Stomach (tissue), 4 donors: ENCODE measurements around the gene METTL24.

Source experiments
- POLR2A ChIP-seq, 4 donors: fragments of 450-650 bp; IDR thresholded peaks; one replicate each; pipeline ENCODE4 v1.6.1; 2016; ENCODE audit warnings: antibody characterized with exemption in 4 of 4, control low read depth in 2 of 4, mild to moderate bottlenecking in 1 of 4, moderate library complexity in 1 of 4
- POLR2AphosphoS5 ChIP-seq, 3 donors: sonication (generic); formaldehyde crosslinking; IDR thresholded peaks; one replicate each; pipeline ENCODE4 v1.6.1; 2016; ENCODE audit warnings: antibody characterized with exemption in 3 of 3
- TF ChIP-seq, protein P1 (sequence below), 7 experiments: fragments of 450-650 bp in 4 of 7; fragments of 200-600 bp in 3 of 7; sonication (generic) in 3 of 7; IDR thresholded peaks; one replicate each; pipeline ENCODE4 v1.5.1; 2016 to 2019; ENCODE audit warnings: antibody characterized with exemption in 7 of 7, control low read depth in 2 of 7, mild to moderate bottlenecking in 1 of 7

DNA sequence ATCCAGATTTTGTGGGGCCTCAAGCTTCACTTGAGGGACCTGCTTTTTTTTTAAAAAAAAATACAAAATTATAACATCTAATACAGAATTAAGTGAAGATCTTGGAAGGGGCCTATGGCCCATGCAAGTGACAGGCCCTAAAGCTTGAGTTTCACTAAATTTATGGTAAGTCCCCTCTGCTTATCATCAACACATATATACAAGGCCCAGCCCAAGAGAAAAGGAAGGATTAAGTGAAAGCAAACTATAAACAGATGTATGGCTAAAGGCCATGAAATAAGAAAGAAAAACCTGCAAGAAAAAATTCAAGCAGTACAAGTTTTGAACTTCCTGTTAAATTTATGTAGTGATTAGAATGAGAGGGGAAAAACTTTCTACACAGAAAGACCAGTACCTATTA is 91.2 kb downstream of the METTL24 start:
- TF ChIP-seq, protein P1, sequence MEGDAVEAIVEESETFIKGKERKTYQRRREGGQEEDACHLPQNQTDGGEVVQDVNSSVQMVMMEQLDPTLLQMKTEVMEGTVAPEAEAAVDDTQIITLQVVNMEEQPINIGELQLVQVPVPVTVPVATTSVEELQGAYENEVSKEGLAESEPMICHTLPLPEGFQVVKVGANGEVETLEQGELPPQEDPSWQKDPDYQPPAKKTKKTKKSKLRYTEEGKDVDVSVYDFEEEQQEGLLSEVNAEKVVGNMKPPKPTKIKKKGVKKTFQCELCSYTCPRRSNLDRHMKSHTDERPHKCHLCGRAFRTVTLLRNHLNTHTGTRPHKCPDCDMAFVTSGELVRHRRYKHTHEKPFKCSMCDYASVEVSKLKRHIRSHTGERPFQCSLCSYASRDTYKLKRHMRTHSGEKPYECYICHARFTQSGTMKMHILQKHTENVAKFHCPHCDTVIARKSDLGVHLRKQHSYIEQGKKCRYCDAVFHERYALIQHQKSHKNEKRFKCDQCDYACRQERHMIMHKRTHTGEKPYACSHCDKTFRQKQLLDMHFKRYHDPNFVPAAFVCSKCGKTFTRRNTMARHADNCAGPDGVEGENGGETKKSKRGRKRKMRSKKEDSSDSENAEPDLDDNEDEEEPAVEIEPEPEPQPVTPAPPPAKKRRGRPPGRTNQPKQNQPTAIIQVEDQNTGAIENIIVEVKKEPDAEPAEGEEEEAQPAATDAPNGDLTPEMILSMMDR (IDR thresholded peaks at IDR 0.05): no peak
- TF ChIP-seq POLR2A (IDR thresholded peaks at IDR 0.05) (no peak), POLR2AphosphoS5 (IDR thresholded peaks at IDR 0.05) (no peak)
